ENCODE data around the gene HIPK4.
"Not testable (repeated sequence)": the region's sequence is repeated elsewhere in the genome, so short reads cannot be mapped to it uniquely, and the experiment has no call there.

Gene HIPK4, protein sequence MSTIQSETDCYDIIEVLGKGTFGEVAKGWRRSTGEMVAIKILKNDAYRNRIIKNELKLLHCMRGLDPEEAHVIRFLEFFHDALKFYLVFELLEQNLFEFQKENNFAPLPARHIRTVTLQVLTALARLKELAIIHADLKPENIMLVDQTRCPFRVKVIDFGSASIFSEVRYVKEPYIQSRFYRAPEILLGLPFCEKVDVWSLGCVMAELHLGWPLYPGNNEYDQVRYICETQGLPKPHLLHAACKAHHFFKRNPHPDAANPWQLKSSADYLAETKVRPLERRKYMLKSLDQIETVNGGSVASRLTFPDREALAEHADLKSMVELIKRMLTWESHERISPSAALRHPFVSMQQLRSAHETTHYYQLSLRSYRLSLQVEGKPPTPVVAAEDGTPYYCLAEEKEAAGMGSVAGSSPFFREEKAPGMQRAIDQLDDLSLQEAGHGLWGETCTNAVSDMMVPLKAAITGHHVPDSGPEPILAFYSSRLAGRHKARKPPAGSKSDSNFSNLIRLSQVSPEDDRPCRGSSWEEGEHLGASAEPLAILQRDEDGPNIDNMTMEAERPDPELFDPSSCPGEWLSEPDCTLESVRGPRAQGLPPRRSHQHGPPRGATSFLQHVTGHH

DNA sequence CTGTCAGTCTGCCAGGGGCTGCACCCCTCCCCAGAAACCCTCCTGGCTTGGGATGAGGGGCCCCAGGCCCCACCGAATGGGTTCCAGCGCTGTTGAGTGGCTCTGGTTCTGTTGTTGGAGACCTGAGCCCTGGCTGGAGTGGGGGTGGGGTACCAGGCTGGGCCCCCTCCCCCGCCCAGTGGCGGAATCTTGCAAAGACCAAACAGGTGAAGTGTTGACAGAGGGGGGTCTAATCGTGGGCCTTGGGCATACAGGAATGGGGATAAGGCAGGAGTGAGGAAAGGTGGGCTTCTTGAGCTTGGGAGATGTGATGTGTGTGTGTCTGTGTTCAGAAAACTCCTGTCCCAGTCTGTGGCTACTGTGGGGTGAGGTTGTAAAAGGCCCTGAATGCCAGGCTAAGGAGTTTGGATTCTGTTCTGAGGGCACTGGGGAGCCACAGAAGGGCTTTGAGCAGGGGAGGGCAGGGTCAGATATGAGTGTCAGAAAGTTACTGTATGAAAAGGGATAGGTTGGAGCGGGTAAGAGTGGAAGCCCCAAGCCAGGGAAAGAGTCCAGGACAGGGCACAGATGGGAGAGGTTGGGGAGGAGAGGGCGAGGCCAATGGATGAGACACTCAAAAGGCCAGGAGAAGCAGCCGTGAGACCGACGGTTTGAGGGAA lies at the start of gene HIPK4:
TSS of gene HIPK4 (minus strand) at position 98 of the 659 bp plus-strand sequence. CDS start 279 bp downstream, outside the sequence.
- DNase-seq (ENCODE audit: low spot score) = no peak

DNA sequence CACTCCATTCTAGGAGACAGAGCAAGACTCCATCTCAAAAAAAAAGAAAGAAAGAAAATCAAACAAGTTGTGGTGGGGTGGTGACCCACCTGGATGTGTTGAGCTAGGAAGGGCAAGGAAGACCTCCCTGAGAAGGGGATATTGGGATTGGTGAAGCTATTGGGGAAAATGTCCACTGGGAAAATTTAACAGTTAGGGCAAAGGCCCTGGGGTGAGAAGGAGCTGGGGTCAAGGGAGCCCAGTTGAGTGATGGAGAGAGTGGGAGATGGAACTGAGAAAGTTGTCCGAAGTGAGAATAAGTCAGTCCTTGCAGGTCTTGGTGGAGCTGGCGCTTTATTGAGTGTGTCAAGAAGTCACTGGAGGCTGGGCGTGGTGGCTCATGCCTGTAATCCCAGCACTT lies 48.3 kb upstream of the HIPK4 start:
- DNase-seq (ENCODE audit: low spot score) = no peak

DNA sequence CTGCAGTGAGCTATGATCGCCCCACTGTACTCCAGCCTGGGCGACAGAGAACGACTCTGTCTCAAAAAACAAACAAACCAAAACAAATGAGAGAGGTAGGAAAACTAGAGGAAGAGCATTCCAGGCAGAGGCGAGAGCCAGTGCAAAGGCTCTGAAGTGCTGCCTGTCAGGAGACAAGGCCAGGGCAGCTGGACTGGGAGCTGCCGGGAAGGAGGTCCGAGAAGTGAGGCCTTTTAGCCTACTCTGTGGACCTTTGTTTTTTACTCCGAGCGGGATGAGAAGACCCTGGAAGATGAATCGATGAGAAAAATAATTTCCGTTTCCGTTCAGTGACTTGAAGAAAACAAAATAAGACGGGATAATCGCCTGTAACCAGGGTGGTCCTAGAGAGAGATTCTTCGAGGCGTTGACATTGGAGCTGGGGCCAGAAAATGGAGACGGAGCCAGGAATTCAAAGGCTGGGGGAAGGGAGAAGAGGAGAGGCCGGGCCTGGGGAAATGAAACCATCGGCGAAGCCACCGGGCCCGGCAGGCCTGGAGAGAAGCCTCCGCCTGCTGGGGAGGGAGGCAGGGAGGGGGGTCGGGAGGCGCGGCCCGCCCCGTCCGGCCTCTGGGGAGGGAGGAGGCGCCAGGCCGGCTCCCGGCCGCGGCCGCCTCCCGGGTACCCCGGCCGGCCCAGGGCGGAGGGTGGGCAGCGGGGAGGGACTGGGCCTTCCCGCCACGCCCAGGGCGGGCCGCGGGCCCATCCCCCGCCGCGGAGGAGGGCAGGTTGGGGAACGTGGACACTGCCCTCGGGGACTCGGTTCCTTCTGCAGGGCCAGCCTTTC lies 43.6 kb upstream of the HIPK4 start:
- peak; percentile 94 for DNase-seq (ENCODE audit: low spot score)

DNA sequence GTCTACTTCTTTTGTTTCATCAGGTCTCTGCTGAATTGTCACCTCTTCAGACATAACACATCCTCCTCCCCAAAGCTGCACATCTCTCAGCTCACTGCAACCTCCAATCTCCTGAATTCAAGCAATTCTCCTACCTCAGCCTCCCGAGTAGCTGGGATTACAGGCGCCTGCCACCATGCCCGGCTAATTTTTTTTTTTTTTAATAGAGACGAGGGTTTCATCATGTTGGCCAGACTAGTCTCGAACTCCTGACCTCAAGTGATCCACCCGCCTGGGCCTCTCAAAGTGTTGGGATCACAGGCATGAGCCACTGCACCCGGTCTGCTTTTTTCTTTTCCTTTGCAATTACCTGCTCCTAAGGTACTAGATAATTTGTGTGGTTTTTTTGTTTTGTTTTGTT lies 42.8 kb upstream of the HIPK4 start:
- DNase-seq (ENCODE audit: low spot score) = not testable (repeated sequence)

DNA sequence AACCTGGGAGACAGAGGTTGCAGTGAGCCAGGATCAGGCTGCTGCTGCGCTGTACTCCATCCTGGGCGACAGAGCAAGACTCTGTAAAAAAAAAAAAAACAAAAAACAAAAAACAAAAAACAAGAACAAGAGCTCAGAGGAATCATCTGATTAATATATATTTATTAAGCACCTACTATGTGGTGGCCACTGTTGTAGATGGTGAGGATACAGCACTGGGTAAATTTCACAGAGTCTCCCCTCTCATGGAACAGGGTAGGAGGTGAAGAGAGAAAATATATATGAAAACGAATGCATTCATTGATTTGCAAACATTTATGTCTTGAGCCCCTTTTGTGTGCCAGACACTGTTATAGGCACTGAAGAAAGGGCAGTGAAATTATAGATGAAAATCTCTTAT lies 41.7 kb upstream of the HIPK4 start:
- DNase-seq (ENCODE audit: low spot score) = no peak

DNA sequence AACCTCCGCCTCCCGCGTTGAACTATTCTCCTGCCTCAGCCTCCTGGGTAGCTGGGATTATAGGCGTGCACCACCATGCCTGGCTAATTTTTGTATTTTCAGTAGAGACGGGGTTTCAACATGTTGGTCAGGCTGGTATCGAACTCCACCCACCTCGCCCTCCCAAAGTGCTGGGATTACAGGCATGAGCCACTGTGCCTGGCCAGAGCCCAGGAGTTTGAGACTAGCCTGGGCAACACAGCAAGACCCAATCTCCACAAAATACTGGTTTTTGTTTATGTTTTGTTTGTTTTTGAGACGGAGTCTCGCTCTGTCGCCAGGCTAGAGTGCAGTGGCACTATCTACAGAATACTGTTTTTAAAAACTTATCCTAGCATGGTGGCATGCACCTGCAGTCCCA lies 40.3 kb upstream of the HIPK4 start:
- DNase-seq (ENCODE audit: low spot score) = not testable (repeated sequence)

DNA sequence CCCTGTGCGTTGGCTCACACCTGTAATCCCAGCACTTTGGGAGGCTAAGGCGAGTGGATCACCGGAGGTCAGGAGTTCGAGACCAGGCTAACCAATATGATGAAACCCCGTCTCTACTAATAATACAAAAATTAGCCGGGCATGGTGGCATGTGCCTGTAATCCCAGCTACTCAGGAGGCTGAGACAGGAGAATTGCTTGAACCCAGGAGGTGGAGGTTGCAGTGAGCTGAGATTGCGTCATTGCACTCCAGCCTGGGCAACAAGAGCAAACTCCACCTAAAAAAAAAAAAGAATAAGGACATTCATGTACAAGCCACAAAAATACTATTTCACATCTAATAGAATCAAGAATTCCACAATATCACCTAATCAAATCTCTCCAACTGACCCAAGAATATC lies 38.2 kb upstream of the HIPK4 start:
- DNase-seq (ENCODE audit: low spot score) = not testable (repeated sequence)

DNA sequence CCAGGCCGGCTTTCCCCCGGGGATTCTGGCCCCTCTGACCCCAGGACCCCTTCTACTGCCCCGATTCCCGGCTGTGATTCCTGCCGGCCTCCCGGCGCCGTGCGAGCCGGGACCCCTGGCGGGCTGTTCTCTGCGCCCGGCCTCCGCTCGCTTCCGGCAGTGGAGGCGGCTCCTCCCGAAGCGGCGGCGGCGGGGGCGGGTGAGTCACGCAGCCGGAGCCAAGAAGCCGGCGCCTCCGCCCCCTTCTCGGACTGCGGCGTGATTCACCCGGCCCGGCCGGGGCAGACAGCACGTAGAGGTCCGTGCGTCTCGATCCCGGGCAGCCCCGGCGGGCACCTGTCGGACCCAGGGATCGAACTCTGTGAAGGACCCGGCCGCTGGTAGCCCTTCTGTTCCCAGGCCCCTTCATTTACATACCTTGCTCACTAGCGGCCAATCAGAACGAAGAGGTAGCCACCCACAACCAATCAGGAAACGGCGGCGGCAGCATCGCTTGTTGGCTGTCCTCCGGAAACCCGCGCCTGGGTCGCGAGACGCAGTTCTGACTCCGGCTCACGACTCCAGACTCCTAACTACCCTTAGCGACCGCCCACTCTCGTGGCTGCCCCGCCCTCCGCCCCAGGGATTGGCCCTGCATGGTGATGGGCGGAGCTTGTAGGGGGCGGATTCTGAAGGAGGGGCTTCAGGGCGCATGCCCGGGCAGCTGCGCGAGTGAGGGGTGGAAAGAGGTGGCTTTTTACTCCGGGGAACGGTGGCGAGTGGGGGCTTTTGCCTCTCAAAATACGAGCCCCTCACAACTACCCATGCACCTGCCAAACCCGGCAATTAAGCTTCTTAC lies 35.7 kb upstream of the HIPK4 start, which contains the start of gene SERTAD1:
TSS of gene SERTAD1 (minus strand) at position 543 of the 838 bp plus-strand sequence. CDS start 2,446 bp downstream, outside the sequence.
- DNase-seq (ENCODE audit: low spot score) = peak; percentile 98

DNA sequence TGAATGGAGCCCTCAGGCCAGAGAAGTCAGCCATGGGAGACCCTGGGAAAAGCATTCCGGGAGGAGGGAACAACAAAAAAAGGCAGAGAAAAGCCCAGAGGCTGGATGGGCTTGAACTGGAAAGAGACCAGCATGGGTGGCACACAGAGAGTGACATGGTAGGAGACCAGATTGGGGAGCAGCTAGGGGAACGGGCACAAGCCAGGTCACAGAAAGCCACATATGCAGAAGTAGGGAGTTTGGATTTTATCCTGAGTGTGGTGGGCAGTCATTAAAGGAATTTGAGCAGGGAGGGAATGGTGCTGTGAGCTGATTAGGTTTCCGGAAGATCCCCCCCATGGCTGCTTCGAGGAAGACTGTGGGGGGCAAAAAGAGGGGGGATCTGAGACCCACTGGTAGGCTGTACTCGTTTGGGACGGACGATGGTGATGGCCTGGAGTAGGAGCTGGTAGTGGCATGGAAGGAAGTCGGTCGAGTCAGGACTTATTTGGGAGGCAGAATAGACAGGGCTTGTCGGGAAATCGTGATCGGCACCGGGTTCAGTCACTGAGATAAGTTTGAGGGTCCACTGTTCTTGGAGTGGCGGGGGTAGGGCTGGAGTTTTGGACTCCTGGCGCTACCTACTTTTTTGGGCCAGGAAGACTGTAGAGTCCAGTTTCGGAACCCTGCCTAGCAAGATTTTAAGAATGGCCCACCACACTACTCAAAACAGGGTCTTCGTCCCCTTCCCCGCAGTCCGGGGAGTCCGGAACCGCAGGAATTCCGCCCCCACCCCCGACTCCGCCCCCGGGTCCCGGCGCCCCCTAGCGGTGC lies 34.9 kb upstream of the HIPK4 start:
- no peak for DNase-seq (ENCODE audit: low spot score)

DNA sequence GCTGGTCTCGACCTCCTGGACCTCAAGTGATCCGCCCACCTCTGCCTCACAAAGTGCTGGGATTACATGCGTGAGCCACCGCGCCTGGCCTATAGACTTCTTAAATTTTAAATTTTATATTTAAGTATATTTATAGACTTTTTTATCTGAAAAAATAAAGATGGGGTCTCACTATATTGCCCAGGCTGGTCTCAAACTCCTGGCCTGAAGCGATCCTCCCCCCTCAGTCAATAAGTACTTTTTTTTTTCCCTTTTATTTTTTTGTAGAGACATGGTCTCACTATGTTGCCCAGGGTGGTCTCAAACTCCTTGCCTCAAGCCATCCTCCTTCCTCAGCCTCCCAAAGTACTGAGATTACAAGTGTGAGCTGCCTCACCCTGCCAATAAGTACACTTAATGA lies 34.0 kb upstream of the HIPK4 start:
- no peak for DNase-seq (ENCODE audit: low spot score)

DNA sequence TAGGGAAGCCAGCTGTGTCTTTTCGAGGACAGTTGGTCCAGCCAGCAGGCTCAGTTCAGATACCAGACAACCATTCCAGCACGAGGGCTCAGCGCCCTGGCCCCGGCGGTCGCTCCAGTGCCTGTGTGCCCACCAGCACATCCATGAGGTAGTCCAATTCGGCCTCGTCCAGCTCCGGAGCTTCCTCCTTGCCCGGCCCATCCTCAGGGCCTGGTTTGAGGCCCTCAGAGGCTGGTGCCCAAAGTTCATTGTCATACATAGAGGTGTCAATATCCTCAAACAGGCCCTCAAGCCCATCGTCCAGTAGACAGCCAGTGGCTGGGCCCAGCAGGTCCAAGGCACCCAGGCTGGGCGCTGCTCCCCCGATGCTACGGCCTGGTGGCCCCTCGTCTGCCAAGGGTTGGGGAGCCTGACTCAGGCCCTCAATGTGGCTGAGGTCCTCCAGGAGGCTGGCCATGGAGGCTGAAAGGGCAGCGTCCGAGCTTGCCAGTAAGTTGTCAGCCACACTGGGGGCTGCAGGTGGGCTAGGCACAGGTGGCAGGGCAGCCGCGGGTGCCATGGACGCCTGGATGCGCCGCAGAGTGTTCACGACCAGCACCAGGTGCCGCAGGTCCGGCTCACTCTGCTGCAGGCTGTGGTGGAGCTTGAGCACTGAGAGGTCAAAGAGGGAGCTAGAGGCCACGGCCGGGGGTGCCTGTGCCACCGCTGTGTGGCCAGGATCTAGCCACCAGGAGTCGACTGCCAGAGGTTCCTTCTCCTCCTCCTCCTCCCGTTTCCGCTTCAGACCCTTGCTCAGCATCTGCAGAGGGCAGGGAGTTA lies 33.0 kb upstream of the HIPK4 start:
- DNase-seq (ENCODE audit: low spot score) = no peak

DNA sequence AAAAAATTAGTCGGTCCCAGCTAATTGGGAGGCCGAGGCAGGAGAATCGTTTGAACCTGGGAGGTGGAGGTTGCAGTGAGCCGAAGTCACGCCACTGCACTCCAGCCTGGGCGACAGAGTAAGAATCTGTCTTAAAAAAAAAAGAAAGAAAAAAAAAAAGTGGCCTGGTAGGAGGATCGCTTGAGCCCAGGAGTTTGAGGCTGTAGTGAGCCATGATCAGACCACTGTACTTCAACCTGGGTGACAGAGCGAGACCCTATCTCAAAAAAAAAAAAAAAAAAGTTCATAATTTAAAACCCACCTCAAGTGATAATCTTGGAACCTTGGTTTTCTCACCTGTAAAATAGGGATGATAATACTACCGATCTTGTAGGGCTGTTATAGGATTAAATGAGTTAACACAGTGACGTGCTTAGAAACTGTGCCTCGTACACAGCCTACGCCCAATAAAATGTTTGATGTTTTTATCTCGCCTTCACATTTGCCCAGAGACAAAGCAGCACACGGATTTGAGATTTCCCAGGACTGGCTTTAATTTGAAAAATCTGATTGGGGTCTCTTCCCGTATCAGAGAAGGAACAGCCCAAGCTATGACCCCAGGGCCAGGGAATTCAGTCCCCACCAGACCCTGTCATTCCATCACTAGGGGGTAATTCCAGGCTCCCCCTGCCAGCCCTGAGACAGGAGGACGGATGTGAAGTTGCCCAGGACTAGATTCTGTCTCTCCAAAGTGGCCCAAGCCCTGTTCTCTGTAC lies 32.2 kb upstream of the HIPK4 start:
- no peak for DNase-seq (ENCODE audit: low spot score)

DNA sequence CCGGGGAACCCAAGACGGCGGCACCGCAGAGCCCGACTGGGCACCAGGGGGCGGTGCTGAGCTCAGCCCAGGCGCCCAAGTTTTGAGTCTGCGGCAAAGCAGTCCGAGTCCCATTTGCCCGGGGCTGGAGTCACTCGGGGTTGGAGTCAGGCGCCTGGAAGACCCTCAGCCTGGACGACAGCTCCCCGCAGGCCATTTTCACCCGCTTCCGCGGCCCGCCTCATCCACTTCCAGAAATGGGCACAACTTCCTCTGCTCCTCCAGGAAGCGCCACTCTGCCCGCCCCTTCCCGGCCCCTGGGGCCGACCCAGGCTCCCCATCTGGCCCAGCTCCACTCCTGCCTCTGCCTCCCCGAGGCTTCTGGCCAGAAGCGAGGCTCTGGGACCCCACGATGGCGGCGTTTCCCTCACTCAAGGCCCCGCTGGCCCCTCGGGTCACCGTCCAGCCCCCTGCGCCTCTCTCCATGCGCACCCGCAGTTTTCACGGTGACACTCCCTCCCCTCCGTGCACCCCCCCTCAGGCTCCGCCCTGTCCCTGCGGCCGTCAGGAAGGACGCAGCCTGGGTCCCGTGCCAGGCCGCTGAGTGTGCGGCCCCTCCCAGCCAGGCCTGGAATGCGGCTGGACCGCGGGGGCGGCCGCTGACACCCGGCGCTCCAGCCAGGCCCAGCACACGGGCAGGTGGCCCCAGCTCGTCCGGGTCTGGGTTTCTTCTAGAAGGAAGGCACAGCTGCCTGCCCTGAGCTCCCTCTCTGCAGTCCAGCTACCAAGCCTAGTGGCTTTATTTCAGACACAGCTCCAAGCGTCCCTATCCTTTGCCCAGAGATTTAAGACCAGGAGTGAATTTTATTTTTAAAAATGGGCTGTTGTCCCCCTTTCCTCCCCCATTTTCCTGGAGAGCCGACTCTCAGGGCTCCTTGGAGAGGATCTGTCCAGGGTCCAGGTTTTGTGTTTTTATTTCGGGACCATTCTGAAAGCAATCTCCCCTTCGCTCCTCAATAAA lies 31.1 kb upstream of the HIPK4 start:
- peak; percentile 95 for DNase-seq (ENCODE audit: low spot score)

DNA sequence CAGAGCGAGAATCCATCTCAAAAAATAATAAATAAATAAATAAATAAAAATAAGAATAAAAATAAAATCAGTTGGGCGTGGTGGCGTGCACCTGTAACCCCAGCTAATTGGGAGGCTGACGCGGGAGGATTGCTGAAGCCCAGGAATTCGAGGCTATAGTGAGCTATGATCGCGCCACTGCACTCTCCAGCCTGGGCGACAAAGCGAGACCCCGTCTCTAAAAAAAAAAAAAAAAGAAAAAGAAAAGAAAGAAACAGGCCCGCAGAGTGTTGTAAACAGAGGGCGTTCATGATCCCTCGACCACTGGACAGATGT lies 30.4 kb upstream of the HIPK4 start:
- DNase-seq (ENCODE audit: low spot score) = no peak

DNA sequence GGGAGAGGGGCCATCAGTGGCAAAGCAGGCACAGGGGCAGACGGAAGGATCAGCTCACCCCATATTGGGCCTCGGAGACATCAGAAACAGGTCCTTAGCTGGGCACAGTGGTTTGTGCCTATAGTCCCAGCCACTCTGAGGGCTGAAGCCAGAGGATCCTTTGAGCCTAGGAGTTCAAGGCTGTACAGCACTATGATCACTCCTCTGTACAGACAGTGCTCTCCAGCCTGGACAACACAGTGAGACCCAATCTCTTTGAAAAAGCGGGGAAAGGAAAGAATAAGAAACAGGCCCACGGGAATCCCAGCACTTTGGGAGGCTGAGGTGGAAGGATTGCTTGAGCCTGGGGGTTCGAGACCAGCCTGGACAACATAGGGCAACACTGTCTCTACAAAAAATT lies 29.8 kb upstream of the HIPK4 start:
- DNase-seq (ENCODE audit: low spot score) = no peak

DNA sequence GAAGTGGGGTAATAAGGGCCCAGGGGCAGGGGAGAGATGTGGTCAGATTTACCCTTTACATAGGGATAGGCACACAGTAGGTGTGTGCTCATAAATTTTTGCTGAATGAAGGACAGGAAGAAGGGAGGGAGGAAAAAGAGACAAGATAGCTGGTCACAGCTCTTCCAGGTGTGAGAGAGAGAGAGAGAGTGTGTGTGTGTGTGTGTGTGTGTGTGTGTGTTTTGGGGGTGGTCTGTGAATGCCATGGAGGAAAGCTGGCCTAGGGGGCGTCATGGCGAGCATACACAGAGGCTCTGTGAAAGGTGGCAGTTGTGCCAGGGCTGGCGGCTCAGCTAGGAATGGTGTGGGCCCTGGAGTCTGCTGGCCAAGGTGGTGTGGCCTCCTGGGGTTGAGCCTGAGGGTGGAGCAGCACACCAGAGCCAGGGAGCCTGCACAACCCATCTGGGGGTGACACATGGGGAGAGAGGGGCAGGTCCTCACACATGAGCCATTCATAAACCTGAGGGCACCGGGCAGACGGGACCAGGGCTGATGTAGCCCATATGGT lies 29.2 kb upstream of the HIPK4 start:
- no peak for DNase-seq (ENCODE audit: low spot score)

DNA sequence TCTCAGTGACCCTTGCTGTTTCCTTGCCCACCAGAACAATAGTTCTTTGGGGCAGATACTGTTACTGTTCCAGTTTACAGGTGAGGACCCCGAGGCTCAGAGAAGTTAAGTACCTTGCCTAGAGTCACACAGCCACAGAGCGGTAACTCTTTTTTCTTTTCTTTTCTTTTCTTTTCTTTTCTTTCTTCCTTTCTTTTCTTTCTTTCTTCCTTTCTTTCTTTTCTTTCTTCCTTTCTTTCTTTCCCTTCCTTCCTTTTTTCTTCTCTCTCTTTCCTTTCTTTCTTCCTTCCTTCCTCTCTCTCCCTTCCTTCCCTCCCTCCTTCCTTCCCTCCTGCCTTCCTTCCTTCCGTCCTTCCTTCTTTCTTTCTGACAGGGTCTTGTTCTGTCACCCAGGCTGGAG lies 28.1 kb upstream of the HIPK4 start:
- no peak for DNase-seq (ENCODE audit: low spot score)
